K562 (cell line): Measurements from ENCODE around the gene GUF1. TPM values are rescaled to one million over a fixed set of nuclear protein-coding genes. Genes with fewer than 3 reads are reported as not detected.

ENCODE experiments used
- FOXA1 ChIP-seq: fragments of 450-650 bp; IDR thresholded peaks from 2 replicates; pipeline ENCODE4 v1.6.1; 2016; ENCODE audit warnings: mild to moderate bottlenecking, borderline replicate concordance
- GATA2 ChIP-seq: sonication (generic); formaldehyde crosslinking; IDR thresholded peaks from 2 replicates; pipeline ENCODE4 v1.4.0; 2020; ENCODE audit warnings: mild to moderate bottlenecking, missing genetic modification reagents
- GATAD2B ChIP-seq: fragments of 450-650 bp; IDR thresholded peaks from 2 replicates; pipeline ENCODE4 v1.6.1; 2017; ENCODE audit warnings: mild to moderate bottlenecking, borderline replicate concordance
- IFI16 ChIP-seq: fragments of 250-450 bp; sonication (Bioruptor Pico); IDR thresholded peaks from 2 replicates; pipeline ENCODE4 v2.1.2; 2022; ENCODE audit warnings: mild to moderate bottlenecking, inconsistent platforms
- MTA1 ChIP-seq: fragments of 450-650 bp; IDR thresholded peaks from 2 replicates; pipeline ENCODE4 v1.6.1; 2017; ENCODE audit warnings: borderline replicate concordance
- NFRKB ChIP-seq: fragments of 450-650 bp; IDR thresholded peaks from 2 replicates; pipeline ENCODE4 v1.6.1; 2016; ENCODE audit warnings: low read depth
- PBX2 ChIP-seq, 2 experiments: IDR thresholded peaks in 1 of 2; conservative IDR thresholded peaks in 1 of 2; 2 replicates each; pipeline ENCODE4 v1.6.1; 2016; ENCODE audit warnings: low read depth in 2 of 2, mild to moderate bottlenecking in 1 of 2, missing compliant biosample characterization in 1 of 2, missing genetic modification characterization in 1 of 2, moderate library complexity in 1 of 2
- PHTF2 ChIP-seq: fragments of 250-450 bp; sonication (Bioruptor Pico); IDR thresholded peaks from 2 replicates; pipeline ENCODE4 v1.5.0; 2021; ENCODE audit warnings: mild to moderate bottlenecking
- POU5F1 ChIP-seq: fragments of 150-350 bp; IDR thresholded peaks from 2 replicates; pipeline ENCODE4 v1.6.1; 2014; ENCODE audit warnings: borderline replicate concordance, low read length, low read depth, mild to moderate bottlenecking; ENCODE audit not compliant: partially characterized antibody
- RBM14 ChIP-seq: fragments of 200-400 bp; formaldehyde crosslinking; IDR thresholded peaks from 2 replicates; pipeline ENCODE4 v1.6.1; 2018; ENCODE audit warnings: low read depth, mild to moderate bottlenecking, low read length, moderate library complexity, borderline replicate concordance; ENCODE audit not compliant: insufficient read depth
- SAFB2 ChIP-seq: fragments of 200-400 bp; formaldehyde crosslinking; IDR thresholded peaks from 2 replicates; pipeline ENCODE4 v1.6.1; 2018; ENCODE audit warnings: borderline replicate concordance, low read length, low read depth, moderate library complexity; ENCODE audit not compliant: severe bottlenecking
- TCF7 ChIP-seq: sonication (generic); IDR thresholded peaks from 2 replicates; pipeline ENCODE4 v1.6.1; 2016; ENCODE audit warnings: antibody characterized with exemption, borderline replicate concordance
- TEAD4 ChIP-seq, 2 experiments: sonication (generic) in 1 of 2; formaldehyde crosslinking in 1 of 2; IDR thresholded peaks; 2 replicates each; pipeline versions ENCODE4 v1.6.1 to v1.8.0; 2012 to 2022; ENCODE audit warnings: borderline replicate concordance in 1 of 2, inconsistent platforms in 1 of 2, low read length in 1 of 2, mild to moderate bottlenecking in 1 of 2, missing genetic modification reagents in 1 of 2
- THAP12 ChIP-seq: fragments of 250-450 bp; sonication (Bioruptor Pico); IDR thresholded peaks from 2 replicates; pipeline ENCODE4 v1.9.0; 2021; ENCODE audit warnings: mild to moderate bottlenecking, inconsistent platforms
- XRCC3 ChIP-seq: fragments of 450-650 bp; IDR thresholded peaks from 2 replicates; pipeline ENCODE4 v1.6.1; 2017; ENCODE audit warnings: mild to moderate bottlenecking, moderate library complexity
- ZNF3 ChIP-seq: fragments of 250-450 bp; sonication (Bioruptor Pico); IDR thresholded peaks from 2 replicates; pipeline ENCODE4 v1.5.0; 2021; ENCODE audit warnings: mild to moderate bottlenecking, moderate library complexity
- ZNF384 ChIP-seq: IDR thresholded peaks from 2 replicates; pipeline ENCODE4 v1.6.1; 2012; ENCODE audit warnings: low read depth, low read length, improper control_type of control experiment
- ZNF395 ChIP-seq: fragments of 200-800 bp; sonication (Bioruptor generic); IDR thresholded peaks from 2 replicates; pipeline ENCODE4 v1.6.1; 2017; ENCODE audit warnings: missing genetic modification characterization, missing compliant biosample characterization
- ZNF644 ChIP-seq: fragments of 200-800 bp; sonication (Bioruptor generic); IDR thresholded peaks from 2 replicates; pipeline ENCODE4 v1.6.1; 2016; ENCODE audit warnings: low read depth, missing genetic modification characterization, missing compliant biosample characterization
- polyA plus RNA-seq, 8 experiments: library from polyadenylated mRNA; depleted of rRNA in 4 of 8; stranded (reverse) in 5 of 8; unstranded in 3 of 8; fragments of >200 nt; fragmentation: Nextera tagmentation in 2 of 8; fragmentation: Illumina TruSeq in 1 of 8; extraction: Ambion mirVana in 2 of 8; extraction: Trizol in 1 of 8; gene quantifications; 2 replicates each; pipeline versions ENCODE4 v1.2.1 to v1.2.3, GENCODE V29; 2011 to 2014; ENCODE audit warnings: inconsistent platforms in 1 of 8, missing spikeins in 1 of 8
- total RNA-seq, 7 experiments: library from RNA; depleted of rRNA in 6 of 7; stranded (reverse); fragments of >200 nt in 6 of 7; fragmentation: Illumina TruSeq in 2 of 7; extraction: Trizol in 2 of 7; gene quantifications; 2 replicates each; pipeline versions ENCODE4 v1.2.1 to v1.2.3, GENCODE V29; 2011 to 2021; ENCODE audit warnings: low replicate concordance in 1 of 7

The GUF1 gene
- total and polyA plus RNA-seq, 9 of the 15 experiments (the other 6 are each of a cell fraction or from before 2014, with no cell fraction given) = 8.1 to 47.5 (median 25.0) TPM

GRCh38 chr4:44726038-44726871 is 48.0 kb downstream of the GUF1 start, which contains the start of gene GNPDA2 (continued):
- TF ChIP-seq PBX2 (CRISPR knock-in tag; IDR thresholded peaks at IDR 0.05; ENCODE audit: low read depth) (no peak), PBX2 (tag; conservative IDR thresholded peaks at IDR 0.05; ENCODE audit: low read depth) (no peak), POU5F1 (peak; percentile 42), IFI16 (CRISPR knock-in tag) (no peak), XRCC3 (no peak), ZNF395 (CRISPR knock-in tag) (peak; percentile 56; the same call in 1 of the 2 replicates), ZNF384 (no peak), GATA2 (CRISPR knock-in tag) (no peak), THAP12 (CRISPR knock-in tag) (no peak), NFRKB (0 out of 2 replicates have a peak, but pooled peaks have one; percentile 45), RBM14 (no peak), SAFB2 (no peak), ZNF3 (CRISPR knock-in tag) (no peak), PHTF2 (CRISPR knock-in tag) (no peak), MTA1 (no peak), GATAD2B (no peak), TEAD4 (IDR thresholded peaks at IDR 0.05; ENCODE audit: low read length) (0 out of 2 replicates have a peak, but pooled peaks have one; percentile 19), TEAD4 (CRISPR knock-in tag; IDR thresholded peaks at IDR 0.05; ENCODE audit: borderline replicate concordance) (no peak), ZNF644 (tag) (no peak), FOXA1 (no peak), TCF7 (no peak)
